ENCODE data around the gene GPR33.

GRCh38 chr14:31466554-31466953 is 21.3 kb downstream of the GPR33 start:
- no peak for TF ChIP-seq CTCF (conservative IDR thresholded peaks at IDR 0.05; ENCODE audit: low read length)
- no peak for TF ChIP-seq EZH2phosphoT487 (IDR thresholded peaks at IDR 0.05; ENCODE audit: borderline replicate concordance)

Data from Loucy (cell line).